HEK293T (cell line): ENCODE results near the gene ASIC4.

ENCODE experiments used
- FOXA1 ChIP-seq: fragments of 450-650 bp; IDR thresholded peaks from 2 replicates; pipeline ENCODE4 v1.6.1; 2016; ENCODE audit warnings: mild to moderate bottlenecking
- ZNF384 ChIP-seq: fragments of 450-650 bp; IDR thresholded peaks from 2 replicates; pipeline ENCODE4 v1.6.1; 2016

GRCh38 chr2:219506802-219507526 is 7.3 kb upstream of the ASIC4 start:
- TF ChIP-seq ZNF384 (no peak), FOXA1 (no peak)
